ENCODE measurements around the gene HMGN2.

Gene HMGN2

DNA sequence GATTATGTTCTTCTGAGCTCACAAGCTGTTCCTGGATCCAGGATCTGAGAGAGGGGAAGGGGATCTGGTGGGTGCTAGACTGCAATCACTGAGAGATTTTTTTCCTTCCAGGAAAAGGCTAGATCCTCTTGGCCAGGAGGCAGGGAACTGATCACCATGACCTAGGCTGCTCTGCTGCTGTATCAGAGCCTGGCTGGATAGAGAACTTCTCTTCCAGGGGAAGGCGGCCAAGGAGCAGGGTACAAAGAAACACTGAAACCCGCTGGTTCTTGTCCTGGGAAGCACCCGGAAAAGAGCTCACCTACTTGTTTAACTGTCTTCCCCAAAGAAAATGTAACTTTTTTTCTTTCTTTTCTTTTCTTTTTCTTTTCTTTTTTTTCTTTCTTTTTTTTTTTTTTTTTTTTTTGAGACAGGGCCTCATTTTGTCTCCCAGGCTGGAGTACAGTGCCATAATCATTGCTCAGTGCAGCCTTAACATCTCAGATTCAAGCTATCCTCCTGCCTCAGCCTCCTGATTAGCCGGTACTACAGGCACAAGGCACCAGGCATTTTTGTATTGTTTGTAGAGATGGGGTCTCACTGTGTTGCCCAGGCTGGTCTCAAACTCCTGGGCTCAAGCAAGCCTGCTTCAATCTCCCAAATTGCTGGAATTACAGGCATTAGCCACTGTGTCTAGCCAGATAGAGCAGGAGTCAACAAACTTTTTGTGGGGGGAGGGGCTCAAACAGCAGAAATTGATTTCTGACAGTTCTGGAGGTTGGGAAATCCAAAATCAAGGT lies 44.9 kb downstream of the HMGN2 start:
- TF ChIP-seq, protein P1, sequence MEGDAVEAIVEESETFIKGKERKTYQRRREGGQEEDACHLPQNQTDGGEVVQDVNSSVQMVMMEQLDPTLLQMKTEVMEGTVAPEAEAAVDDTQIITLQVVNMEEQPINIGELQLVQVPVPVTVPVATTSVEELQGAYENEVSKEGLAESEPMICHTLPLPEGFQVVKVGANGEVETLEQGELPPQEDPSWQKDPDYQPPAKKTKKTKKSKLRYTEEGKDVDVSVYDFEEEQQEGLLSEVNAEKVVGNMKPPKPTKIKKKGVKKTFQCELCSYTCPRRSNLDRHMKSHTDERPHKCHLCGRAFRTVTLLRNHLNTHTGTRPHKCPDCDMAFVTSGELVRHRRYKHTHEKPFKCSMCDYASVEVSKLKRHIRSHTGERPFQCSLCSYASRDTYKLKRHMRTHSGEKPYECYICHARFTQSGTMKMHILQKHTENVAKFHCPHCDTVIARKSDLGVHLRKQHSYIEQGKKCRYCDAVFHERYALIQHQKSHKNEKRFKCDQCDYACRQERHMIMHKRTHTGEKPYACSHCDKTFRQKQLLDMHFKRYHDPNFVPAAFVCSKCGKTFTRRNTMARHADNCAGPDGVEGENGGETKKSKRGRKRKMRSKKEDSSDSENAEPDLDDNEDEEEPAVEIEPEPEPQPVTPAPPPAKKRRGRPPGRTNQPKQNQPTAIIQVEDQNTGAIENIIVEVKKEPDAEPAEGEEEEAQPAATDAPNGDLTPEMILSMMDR (IDR thresholded peaks at IDR 0.05; ENCODE audit: insufficient read depth, low read length, poor library complexity, severe bottlenecking) = no peak
- no peaks in the 10 kb centered on the region for H3K36me3 ChIP-seq (ENCODE audit: control insufficient read depth, insufficient read depth, low read length)
- H3K27me3 ChIP-seq (replicated peaks; ENCODE audit: control insufficient read depth, insufficient read depth, low read length) = no peaks in the 10 kb centered on the region
- DNase-seq (ENCODE audit: extremely low read depth, insufficient read length) = no peak
- no peak overlapping the region for H3K4me3 ChIP-seq (replicated peaks; ENCODE audit: low read depth, low read length)

DNA sequence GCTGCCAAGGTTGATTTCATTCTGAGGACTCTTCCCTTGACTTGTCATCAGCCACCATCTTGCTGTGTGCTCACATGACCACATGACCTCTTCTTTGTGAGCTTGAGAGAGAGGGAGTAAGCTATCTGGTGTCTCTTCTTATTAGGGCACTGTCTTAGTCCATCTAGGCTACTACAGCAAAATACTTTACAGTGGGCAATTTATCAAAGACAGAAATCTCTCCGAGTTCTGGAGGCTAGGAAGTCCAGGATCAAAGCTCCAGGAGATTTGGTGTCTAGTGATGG lies 45.5 kb downstream of the HMGN2 start:
- no peaks in the 10 kb centered on the region for H3K27me3 ChIP-seq (replicated peaks; ENCODE audit: control insufficient read depth, insufficient read depth, low read length)
- no peak overlapping the region for H3K4me3 ChIP-seq (replicated peaks; ENCODE audit: low read depth, low read length)
- TF ChIP-seq, protein P1 (IDR thresholded peaks at IDR 0.05; ENCODE audit: insufficient read depth, low read length, poor library complexity, severe bottlenecking) = no peak
- H3K36me3 ChIP-seq (ENCODE audit: control insufficient read depth, insufficient read depth, low read length) = no peaks in the 10 kb centered on the region
- DNase-seq (ENCODE audit: extremely low read depth, insufficient read length) = no peak

DNA sequence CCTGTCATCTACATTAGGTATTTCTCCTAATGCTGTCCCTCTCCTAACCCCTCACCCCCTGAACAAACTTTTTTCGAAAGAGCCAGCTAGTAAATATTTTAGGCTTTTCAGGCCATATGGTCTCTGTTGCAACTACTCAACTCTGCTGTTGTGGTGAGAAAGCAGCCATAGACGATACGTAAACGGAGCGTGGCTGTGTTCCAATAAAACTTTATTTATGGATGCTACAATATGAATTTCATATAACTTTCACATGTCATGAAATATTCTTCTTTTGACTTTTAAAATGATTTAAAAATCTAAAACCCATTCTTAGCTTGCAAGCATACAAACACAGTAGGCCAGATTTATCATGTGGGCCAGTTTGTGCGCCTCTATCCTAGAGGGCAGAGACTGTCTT lies 46.1 kb downstream of the HMGN2 start:
- TF ChIP-seq, protein P1 (IDR thresholded peaks at IDR 0.05; ENCODE audit: insufficient read depth, low read length, poor library complexity, severe bottlenecking) = no peak
- Histone ChIP-seq H3K36me3 (ENCODE audit: control insufficient read depth, insufficient read depth, low read length) (no peaks in the 10 kb centered on the region), H3K27me3 (replicated peaks; ENCODE audit: control insufficient read depth, insufficient read depth, low read length) (no peaks in the 10 kb centered on the region), H3K4me3 (replicated peaks; ENCODE audit: low read depth, low read length) (no peak overlapping the region)
- DNase-seq (ENCODE audit: extremely low read depth, insufficient read length) = no peak

DNA sequence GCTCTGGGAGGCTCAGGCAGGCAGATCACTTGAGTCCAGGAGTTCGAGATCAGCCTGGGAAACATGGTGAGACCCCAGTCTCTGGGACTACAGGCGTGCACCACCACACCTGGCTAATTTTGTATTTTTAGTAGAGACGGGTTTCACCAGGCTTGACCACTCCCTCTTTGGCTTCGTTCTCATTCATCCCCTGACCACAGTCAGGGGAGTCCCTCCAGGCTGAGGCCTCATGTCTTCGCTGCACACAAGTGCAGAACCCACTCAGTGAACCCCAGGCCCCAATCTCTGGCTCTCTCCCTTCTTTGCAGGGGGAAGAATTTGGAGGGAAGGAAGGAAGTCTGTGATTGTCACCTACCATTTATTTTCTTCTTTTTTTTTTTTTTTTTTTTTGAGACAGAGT lies 48.1 kb downstream of the HMGN2 start:
- TF ChIP-seq, protein P1 (IDR thresholded peaks at IDR 0.05; ENCODE audit: insufficient read depth, low read length, poor library complexity, severe bottlenecking) = no peak
- no peaks in the 10 kb centered on the region for H3K36me3 ChIP-seq (ENCODE audit: control insufficient read depth, insufficient read depth, low read length)
- no peaks in the 10 kb centered on the region for H3K27me3 ChIP-seq (replicated peaks; ENCODE audit: control insufficient read depth, insufficient read depth, low read length)
- H3K4me3 ChIP-seq (replicated peaks; ENCODE audit: low read depth, low read length) = no peak overlapping the region
- DNase-seq (ENCODE audit: extremely low read depth, insufficient read length) = no peak

DNA sequence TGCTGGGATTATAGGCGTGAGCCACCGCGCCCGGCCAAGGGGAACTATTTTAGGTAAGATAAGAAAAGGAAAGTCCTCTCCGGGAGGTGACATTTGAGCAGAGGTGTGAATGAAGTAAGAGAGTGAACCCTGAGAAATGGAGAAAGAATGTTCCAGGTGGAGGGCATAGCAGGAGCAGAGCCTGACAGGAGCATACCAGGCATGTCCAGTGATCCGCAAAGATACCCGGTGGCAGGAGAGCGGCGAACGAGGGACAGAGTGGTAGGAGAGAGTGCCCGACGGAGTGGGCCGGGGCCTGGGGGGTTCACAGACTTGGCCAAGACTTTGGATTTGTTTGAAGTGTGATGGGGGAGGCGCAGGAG lies 49.4 kb downstream of the HMGN2 start:
- no peak for DNase-seq (ENCODE audit: extremely low read depth, insufficient read length)
- Histone ChIP-seq H3K4me3 (replicated peaks; ENCODE audit: low read depth, low read length) (no peak overlapping the region), H3K27me3 (replicated peaks; ENCODE audit: control insufficient read depth, insufficient read depth, low read length) (no peaks in the 10 kb centered on the region), H3K36me3 (ENCODE audit: control insufficient read depth, insufficient read depth, low read length) (no peaks in the 10 kb centered on the region)
- TF ChIP-seq, protein P1 (IDR thresholded peaks at IDR 0.05; ENCODE audit: insufficient read depth, low read length, poor library complexity, severe bottlenecking) = no peak

DNA sequence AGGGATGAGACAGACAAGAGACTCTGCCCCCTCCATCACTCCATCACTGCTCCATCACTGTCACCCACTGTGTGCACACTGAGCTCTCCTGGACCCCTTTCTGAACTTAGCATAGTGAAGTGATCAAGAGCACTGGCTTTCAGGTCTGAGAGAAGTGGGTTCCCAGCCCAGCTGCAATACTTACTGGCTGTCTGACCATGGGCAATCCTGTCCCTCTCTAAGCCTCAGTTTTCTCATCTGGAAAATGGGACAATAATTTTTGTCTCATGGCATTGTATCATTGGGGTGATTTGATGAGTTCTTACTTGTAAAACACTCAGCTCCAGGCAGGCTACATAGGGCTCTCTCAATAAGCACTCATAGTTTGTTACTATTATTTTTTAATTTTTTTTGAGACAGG lies 49.8 kb downstream of the HMGN2 start:
- no peaks in the 10 kb centered on the region for H3K36me3 ChIP-seq (ENCODE audit: control insufficient read depth, insufficient read depth, low read length)
- TF ChIP-seq, protein P1 (IDR thresholded peaks at IDR 0.05; ENCODE audit: insufficient read depth, low read length, poor library complexity, severe bottlenecking) = no peak
- H3K4me3 ChIP-seq (replicated peaks; ENCODE audit: low read depth, low read length) = no peak overlapping the region
- DNase-seq (ENCODE audit: extremely low read depth, insufficient read length) = no peak
- no peaks in the 10 kb centered on the region for H3K27me3 ChIP-seq (replicated peaks; ENCODE audit: control insufficient read depth, insufficient read depth, low read length)
